B cell (primary cell): ENCODE results near the gene ZNF646. TPM values are rescaled to one million over a fixed set of nuclear protein-coding genes. Genes with fewer than 3 reads are reported as not detected.

Experiments used
- ATAC-seq: fragments of 200-7000 bp; cut with Tn5 transposase; one replicate; pipeline ENCODE4 v1.10.0; 2021; ENCODE audit warnings: low read depth, mild to moderate bottlenecking, moderate number of reproducible peaks, moderate library complexity
- CTCF ChIA-PET: fragments of 350-600 bp; sonication (Branson Sonifier 250); formaldehyde crosslinking; loops from one replicate; lab custom pipeline; 2021; ENCODE audit warnings: antibody characterized with exemption, inconsistent platforms; lab: Charles Lee
- POLR2A ChIA-PET: fragments of 350-600 bp; sonication (Branson Sonifier 250); formaldehyde crosslinking; loops from one replicate; lab custom pipeline; 2021; ENCODE audit warnings: antibody characterized with exemption; lab: Charles Lee
- DNase-seq: peaks from one replicate; pipeline ENCODE4 v3.0.0; 2013
- H2AFZ ChIP-seq: 2 replicates; pipeline ENCODE4 v1.6.1; 2012; ENCODE audit warnings: mild to moderate bottlenecking, low read depth, low read length; ENCODE audit not compliant: insufficient read depth, poor library complexity, severe bottlenecking
- H3K27ac ChIP-seq, 2 donors: 1 replicate in 1 of 2; 2 replicates in 1 of 2; pipeline ENCODE4 v1.5.1; 2012 to 2013; ENCODE audit warnings: low read length in 2 of 2, mild to moderate bottlenecking in 2 of 2, moderate library complexity in 1 of 2
- H3K27me3 ChIP-seq, 4 experiments: fragments of 200-600 bp in 1 of 4; sonication (generic) in 1 of 4; replicated peaks in 1 of 4; 1 replicate in 2 of 4; 2 replicates in 2 of 4; pipeline versions ENCODE4 v1.6.1 to v1.7.0; 2013 to 2016; ENCODE audit warnings: low read length in 3 of 4, mild to moderate bottlenecking in 2 of 4, mixed read lengths in 1 of 4, moderate library complexity in 1 of 4; ENCODE audit not compliant: insufficient read depth in 4 of 4, control insufficient read depth in 3 of 4; ENCODE audit errors: control extremely low read depth in 1 of 4
- H3K36me3 ChIP-seq, 2 experiments: replicated peaks in 1 of 2; 1 replicate in 1 of 2; 2 replicates in 1 of 2; pipeline versions ENCODE4 v1.6.1 to v1.7.1; 2013; ENCODE audit warnings: low read length in 1 of 2; ENCODE audit not compliant: insufficient read depth in 2 of 2, control insufficient read depth in 1 of 2; ENCODE audit errors: control extremely low read depth in 1 of 2, extremely low read depth in 1 of 2
- H3K4me1 ChIP-seq, 2 donors: fragments of 200-600 bp in 1 of 2; sonication (generic) in 1 of 2; 1 replicate in 1 of 2; 2 replicates in 1 of 2; pipeline versions ENCODE4 v1.5.1 to v1.6.1; 2013 to 2017; ENCODE audit warnings: low read length in 2 of 2; ENCODE audit not compliant: control insufficient read depth in 2 of 2, insufficient read depth in 2 of 2
- H3K4me2 ChIP-seq: replicated peaks from 2 replicates; pipeline ENCODE3; 2012; ENCODE audit warnings: mild to moderate bottlenecking, low read depth, low read length; ENCODE audit not compliant: poor library complexity, severe bottlenecking
- H3K4me3 ChIP-seq, 5 experiments: fragments of 200-600 bp in 1 of 5; sonication (generic) in 1 of 5; 1 replicate in 3 of 5; 2 replicates in 2 of 5; pipeline versions ENCODE4 v1.5.1 to v1.7.0; 2011 to 2016; ENCODE audit warnings: low read length in 4 of 5, mild to moderate bottlenecking in 4 of 5, low read depth in 2 of 5, control low read depth in 1 of 5, moderate library complexity in 1 of 5; ENCODE audit not compliant: insufficient read depth in 1 of 5; ENCODE audit errors: control extremely low read depth in 1 of 5, extremely low read depth in 1 of 5
- H3K79me2 ChIP-seq: fragments of 200-600 bp; sonication (generic); one replicate; pipeline ENCODE4 v1.6.0; 2016; ENCODE audit warnings: low read length; ENCODE audit not compliant: control insufficient read depth, insufficient read depth
- H3K9ac ChIP-seq: fragments of 200-600 bp; sonication (generic); 2 replicates; pipeline ENCODE4 v1.6.1; 2017; ENCODE audit warnings: mild to moderate bottlenecking, low read length, moderate library complexity
- H3K9me3 ChIP-seq, 3 donors: one replicate each; pipeline versions ENCODE4 v1.6.1 to v1.7.1; 2013; ENCODE audit warnings: low read length in 2 of 3; ENCODE audit not compliant: control insufficient read depth in 2 of 3, insufficient read depth in 1 of 3; ENCODE audit errors: control extremely low read depth in 1 of 3
- H4K20me1 ChIP-seq: 2 replicates; pipeline ENCODE4 v1.6.0; 2012; ENCODE audit warnings: mild to moderate bottlenecking, low read length; ENCODE audit not compliant: insufficient read depth, control insufficient read depth, poor library complexity, severe bottlenecking
- H3K27ac Mint-ChIP-seq: one replicate; pipeline ENCODE4 v1.8.0; 2021; ENCODE audit warnings: mixed read lengths
- H3K27me3 Mint-ChIP-seq: one replicate; pipeline ENCODE4 v1.8.0; 2021; ENCODE audit warnings: mixed read lengths
- H3K4me1 Mint-ChIP-seq: one replicate; pipeline ENCODE4 v1.8.0; 2021; ENCODE audit warnings: mixed read lengths
- H3K4me3 Mint-ChIP-seq: one replicate; pipeline ENCODE4 v1.8.0; 2021; ENCODE audit warnings: mixed read lengths
- H3K9me3 Mint-ChIP-seq: one replicate; pipeline ENCODE4 v1.8.0; 2022; ENCODE audit warnings: mixed read lengths; ENCODE audit not compliant: insufficient read depth
- EZH2 ChIP-seq: IDR thresholded peaks from 2 replicates; pipeline ENCODE4 v1.6.1; 2012; ENCODE audit warnings: borderline replicate concordance, low read depth, mild to moderate bottlenecking, moderate library complexity, low read length; ENCODE audit not compliant: insufficient read depth, poor library complexity, severe bottlenecking
- WGBS: methylation state at CpG from one replicate; pipeline ENCODE4 v1.1.5; 2013; ENCODE audit warnings: missing lambda C conversion rate; ENCODE audit not compliant: insufficient coverage; 5-methylcytosine and 5-hydroxymethylcytosine counted together
- intact Hi-C: fragments of 100-400 bp; cut with micrococcal nuclease; formaldehyde crosslinking; loops from one replicate; pipeline ENCODE4 v1.10.0; 2022
- polyA plus RNA-seq: library from polyadenylated mRNA; depleted of rRNA; stranded (reverse); fragments of >200 nt; gene quantifications from 2 replicates; pipeline ENCODE4 v1.2.3, GENCODE V29; 2012
- total RNA-seq, 2 donors: library from RNA; stranded (reverse); fragments of 120-200 nt in 1 of 2; gene quantifications; 1 replicate in 1 of 2; 2 replicates in 1 of 2; pipeline versions ENCODE4 v1.2.3 to v1.2.4, GENCODE V29; 2013 to 2022
- TF ChIP-seq, protein P1 (sequence below): fragments of 200-600 bp; IDR thresholded peaks from one replicate; pipeline ENCODE4 v1.8.0; 2022; ENCODE audit warnings: antibody characterized with exemption, mild to moderate bottlenecking

The ZNF646 gene
- total and polyA plus RNA-seq, 2 donors (not counting 1 experiment from before 2014, with no cell fraction given): 14.7 to 45.9 TPM

DNA sequence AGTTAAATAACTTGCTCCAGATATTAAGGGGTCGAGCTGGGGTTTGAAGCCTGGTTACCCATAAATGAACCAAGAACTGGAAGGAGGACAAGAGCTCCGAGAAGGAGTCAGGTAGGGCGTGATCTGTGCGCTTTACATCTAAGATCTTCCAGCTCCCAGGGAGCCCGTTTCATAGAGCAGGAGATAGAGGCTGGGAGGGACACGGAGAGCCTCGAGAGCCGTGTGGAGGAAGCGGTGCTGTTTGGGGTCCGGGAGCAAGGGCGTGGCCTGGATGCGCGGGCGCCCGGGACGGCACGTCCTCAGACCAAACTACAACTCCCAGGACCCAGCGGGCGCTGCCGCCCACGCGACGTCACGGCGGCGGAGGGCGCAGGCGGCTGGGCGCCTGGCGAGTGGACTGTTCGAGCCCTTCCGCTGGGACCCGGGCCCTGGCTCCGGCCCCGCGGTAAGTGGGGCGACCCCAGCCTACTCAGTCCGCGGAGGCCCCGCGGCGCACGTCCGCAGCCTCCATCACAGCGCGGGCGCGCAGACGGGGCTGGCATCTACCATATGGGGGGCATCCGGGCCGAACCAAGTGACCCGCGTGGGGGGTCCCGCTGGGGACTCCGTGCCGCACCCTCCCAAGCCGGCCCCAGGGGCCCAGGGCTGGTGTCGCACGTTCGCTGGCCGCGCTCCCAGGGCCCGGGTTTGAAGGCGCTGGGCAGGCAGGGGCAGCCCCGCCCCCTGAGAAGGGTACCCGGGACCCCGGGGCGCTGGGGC is 34.0 kb downstream of the ZNF646 start, which contains the start of gene BCKDK:
BCKDK (plus strand) TSS at position 352 of the 759 bp plus-strand sequence. CDS start 838 bp downstream, outside the sequence.
- intact Hi-C loops: loop anchor here (2.0 to 10.0 kb wide), 5 partner anchors 13 to 77 kb away; partner anchors contain the start of genes FUS, STX4, VKORC1 and ZNF646
- H3K4me1 Mint-ChIP-seq: peaks cover 21% of the 10 kb centered on the region
- 5% methylated on average over 67 of the region's 68 CpGs for WGBS

More for the DNA sequence above, 34.0 kb downstream of the ZNF646 start, which contains the start of gene BCKDK:
- Histone ChIP-seq H4K20me1 (peaks cover 5% of the 10 kb centered on the region), H2AFZ (peak within 1 kb of the TSS; percentile 92), H3K27ac (peak within 1 kb of the TSS in 1 of 2 donors; percentile 72), H3K4me2 (peak within 1 kb of the TSS; percentile 100), H3K9ac (peak within 1 kb of the TSS; percentile 89), H3K4me3 (peak within 1 kb of the TSS; percentile 41 to 82 (median 78)), H3K79me2 (peaks cover 10% of the 10 kb centered on the region), H3K4me1 (peaks cover 7 to 18% of the 10 kb centered on the region in 2 donors), H3K27me3 (no peaks in the 10 kb centered on the region), H3K9me3 (no peaks in the 10 kb centered on the region), H3K36me3 (peaks cover 0 to 31% of the 10 kb centered on the region in 2 experiments)
- TF ChIP-seq, protein P1, sequence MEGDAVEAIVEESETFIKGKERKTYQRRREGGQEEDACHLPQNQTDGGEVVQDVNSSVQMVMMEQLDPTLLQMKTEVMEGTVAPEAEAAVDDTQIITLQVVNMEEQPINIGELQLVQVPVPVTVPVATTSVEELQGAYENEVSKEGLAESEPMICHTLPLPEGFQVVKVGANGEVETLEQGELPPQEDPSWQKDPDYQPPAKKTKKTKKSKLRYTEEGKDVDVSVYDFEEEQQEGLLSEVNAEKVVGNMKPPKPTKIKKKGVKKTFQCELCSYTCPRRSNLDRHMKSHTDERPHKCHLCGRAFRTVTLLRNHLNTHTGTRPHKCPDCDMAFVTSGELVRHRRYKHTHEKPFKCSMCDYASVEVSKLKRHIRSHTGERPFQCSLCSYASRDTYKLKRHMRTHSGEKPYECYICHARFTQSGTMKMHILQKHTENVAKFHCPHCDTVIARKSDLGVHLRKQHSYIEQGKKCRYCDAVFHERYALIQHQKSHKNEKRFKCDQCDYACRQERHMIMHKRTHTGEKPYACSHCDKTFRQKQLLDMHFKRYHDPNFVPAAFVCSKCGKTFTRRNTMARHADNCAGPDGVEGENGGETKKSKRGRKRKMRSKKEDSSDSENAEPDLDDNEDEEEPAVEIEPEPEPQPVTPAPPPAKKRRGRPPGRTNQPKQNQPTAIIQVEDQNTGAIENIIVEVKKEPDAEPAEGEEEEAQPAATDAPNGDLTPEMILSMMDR: no peak
- TF ChIP-seq EZH2: no peak
- H3K27ac Mint-ChIP-seq: peak within 1 kb of the TSS; percentile 82
- peak within 1 kb of the TSS; percentile 91 for H3K4me3 Mint-ChIP-seq
- ChIA-PET CTCF (interaction anchor here (1.0 to 1.2 kb wide), 3 partner anchors 9 to 34 kb away, joined by 3 to 4 read pairs (median 3); partner anchors contain the start of gene KAT8), POLR2A (interaction anchor here (0.7 to 1.1 kb wide), 2 partner anchors 10 to 75 kb away, joined by 3 to 4 read pairs; partner anchors contain the start of genes KAT8 and STX4)
- no peaks in the 10 kb centered on the region for H3K9me3 Mint-ChIP-seq
- DNase-seq (peak; percentile 74), ATAC-seq (peak; percentile 77)
- no peaks in the 10 kb centered on the region for H3K27me3 Mint-ChIP-seq
